GM12873 (cell line): Measurements from ENCODE around the gene KPNA4.
A peak's percentile ranks its signal among the peaks of the same experiment; 100 is the strongest.

Experiments used
- CTCF ChIP-seq: IDR thresholded peaks from 2 replicates; pipeline ENCODE4 v1.5.1; 2012; ENCODE audit warnings: low read depth, mild to moderate bottlenecking, moderate library complexity, low read length, control low read depth; ENCODE audit not compliant: insufficient read depth; ENCODE audit errors: missing control alignments

The KPNA4 gene

GRCh38 chr3:160450846-160451245, 114.5 kb downstream of the KPNA4 start:
- TF ChIP-seq CTCF = no peak

- peak; percentile 15 for TF ChIP-seq CTCF
Measured at GRCh38 chr3:160449636-160450598, 115.5 kb downstream of the KPNA4 start, which contains the start of gene TRIM59. Gene TRIM59 (minus strand): TSS chr3:160449786. CDS start chr3:160439183, 10,603 bp downstream.

- TF ChIP-seq CTCF = no peak
Measured at GRCh38 chr3:160448845-160449635, 116.3 kb downstream of the KPNA4 start.

GRCh38 chr3:160447544-160447943, 117.8 kb downstream of the KPNA4 start:
- TF ChIP-seq CTCF = no peak

- no peak for TF ChIP-seq CTCF
Measured at GRCh38 chr3:160446522-160447056, 118.8 kb downstream of the KPNA4 start.

GRCh38 chr3:160445854-160446253, 119.5 kb downstream of the KPNA4 start:
- no peak for TF ChIP-seq CTCF
